ENCODE measurements around the gene MPST.

GRCh38 chr22:37049224-37049623 is 29.7 kb downstream of the MPST start:
- TF ChIP-seq POLR2AphosphoS5 (IDR thresholded peaks at IDR 0.05) = no peak
- TF ChIP-seq, protein P1, sequence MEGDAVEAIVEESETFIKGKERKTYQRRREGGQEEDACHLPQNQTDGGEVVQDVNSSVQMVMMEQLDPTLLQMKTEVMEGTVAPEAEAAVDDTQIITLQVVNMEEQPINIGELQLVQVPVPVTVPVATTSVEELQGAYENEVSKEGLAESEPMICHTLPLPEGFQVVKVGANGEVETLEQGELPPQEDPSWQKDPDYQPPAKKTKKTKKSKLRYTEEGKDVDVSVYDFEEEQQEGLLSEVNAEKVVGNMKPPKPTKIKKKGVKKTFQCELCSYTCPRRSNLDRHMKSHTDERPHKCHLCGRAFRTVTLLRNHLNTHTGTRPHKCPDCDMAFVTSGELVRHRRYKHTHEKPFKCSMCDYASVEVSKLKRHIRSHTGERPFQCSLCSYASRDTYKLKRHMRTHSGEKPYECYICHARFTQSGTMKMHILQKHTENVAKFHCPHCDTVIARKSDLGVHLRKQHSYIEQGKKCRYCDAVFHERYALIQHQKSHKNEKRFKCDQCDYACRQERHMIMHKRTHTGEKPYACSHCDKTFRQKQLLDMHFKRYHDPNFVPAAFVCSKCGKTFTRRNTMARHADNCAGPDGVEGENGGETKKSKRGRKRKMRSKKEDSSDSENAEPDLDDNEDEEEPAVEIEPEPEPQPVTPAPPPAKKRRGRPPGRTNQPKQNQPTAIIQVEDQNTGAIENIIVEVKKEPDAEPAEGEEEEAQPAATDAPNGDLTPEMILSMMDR (IDR thresholded peaks at IDR 0.05) = no peak
